ENCODE data around the gene PARP12.

The PARP12 gene

GRCh38 chr7:139987691-139988516 lies 74.8 kb downstream of the PARP12 start:
- no peak for DNase-seq

GRCh38 chr7:139985811-139986210 lies 76.9 kb downstream of the PARP12 start:
- no peak for DNase-seq

- DNase-seq: no peak
These were observed 77.9 kb downstream of the PARP12 start for GRCh38 chr7:139984642-139985539.

GRCh38 chr7:139982927-139983920 lies 79.5 kb downstream of the PARP12 start:
- DNase-seq: no peak

- no peak for DNase-seq
These were observed 81.2 kb downstream of the PARP12 start for GRCh38 chr7:139981511-139981895.

- DNase-seq: no peak
These were observed 85.7 kb downstream of the PARP12 start for GRCh38 chr7:139976838-139977656.

GRCh38 chr7:139976055-139976837 lies 86.5 kb downstream of the PARP12 start:
- no peak for DNase-seq

- DNase-seq: no peak
These were observed 88.5 kb downstream of the PARP12 start for GRCh38 chr7:139974179-139974811.

Data from NCI-H2081 (cell line).